Spinal cord (tissue), 10 donors: ENCODE results near the gene PIK3R5. TPM values are rescaled to one million over a fixed set of nuclear protein-coding genes. Genes with fewer than 3 reads are reported as not detected.
A peak's percentile ranks its signal among the peaks of the same experiment; 100 is the strongest.

Source experiments
- DNase-seq, 6 donors: peaks; one replicate each; pipeline versions ENCODE4 v3.0.0 to v3.0.0-alpha.2; 2013 to 2015; ENCODE audit warnings: low spot score in 6 of 6, low read depth in 4 of 6
- H3K27ac ChIP-seq: one replicate; pipeline ENCODE4 v1.5.1; 2013; ENCODE audit warnings: low read depth, low read length, control low read depth
- H3K27me3 ChIP-seq: one replicate; pipeline ENCODE4 v1.6.1; 2013; ENCODE audit warnings: low read length; ENCODE audit not compliant: control insufficient read depth, insufficient read depth
- H3K36me3 ChIP-seq: one replicate; pipeline ENCODE4 v1.6.1; 2013; ENCODE audit warnings: low read length; ENCODE audit not compliant: control insufficient read depth, insufficient read depth
- H3K4me1 ChIP-seq: one replicate; pipeline ENCODE4 v1.6.1; 2013; ENCODE audit warnings: low read length; ENCODE audit not compliant: control insufficient read depth, insufficient read depth
- H3K4me3 ChIP-seq: one replicate; pipeline ENCODE4 v1.5.1; 2013; ENCODE audit warnings: low read depth, low read length, control low read depth
- H3K9me3 ChIP-seq: one replicate; pipeline ENCODE4 v1.6.1; 2013; ENCODE audit warnings: low read length; ENCODE audit not compliant: control insufficient read depth, insufficient read depth
- WGBS: methylation state at CpG from one replicate; pipeline ENCODE4 v1.1.5; 2013; ENCODE audit warnings: missing lambda C conversion rate; ENCODE audit not compliant: insufficient coverage; 5-methylcytosine and 5-hydroxymethylcytosine counted together
- polyA plus RNA-seq, 2 donors: library from polyadenylated mRNA; unstranded; fragments of 120-200 nt; gene quantifications; one replicate each; pipeline ENCODE4 v1.2.1, GENCODE V29; 2013; ENCODE audit not compliant: insufficient read length in 2 of 2
- total RNA-seq, 2 donors: library from RNA; depleted of rRNA in 1 of 2; stranded (reverse); fragments of 120-200 nt in 1 of 2; fragments of >200 nt in 1 of 2; gene quantifications; one replicate each; pipeline versions ENCODE4 v1.2.3 to v1.2.4, GENCODE V29; 2013 to 2014
- donor health status: healthy.

The PIK3R5 gene
- total and polyA plus RNA-seq, 4 donors: 2.5 to 3.3 (median 2.7) TPM

DNA sequence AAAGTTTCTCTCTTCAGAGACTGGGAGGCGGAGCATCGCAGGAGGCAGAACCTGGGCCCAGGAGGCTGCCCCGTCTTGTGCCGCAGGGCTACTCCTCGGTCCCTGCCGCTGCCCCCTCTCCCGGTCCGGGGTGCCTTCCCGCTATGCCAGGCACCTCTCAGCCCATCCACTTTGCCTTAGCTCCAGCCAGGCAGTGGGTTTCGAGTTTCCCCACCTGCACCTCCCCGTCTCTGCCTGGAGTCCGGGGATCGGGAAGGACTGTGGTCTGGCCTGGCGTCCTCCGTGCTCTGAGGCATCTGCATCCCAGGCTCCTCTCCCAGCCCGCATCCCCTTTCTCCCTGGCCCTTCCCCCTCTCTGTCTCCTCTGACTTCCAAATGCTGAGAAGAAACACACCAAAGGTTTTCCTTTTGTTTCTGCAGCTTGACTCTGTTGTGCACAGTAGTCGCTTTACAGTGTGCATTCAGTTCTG, 71.3 kb downstream of the PIK3R5 start:
- WGBS: 50% methylated on average over 17 of the region's 17 CpGs
- no peaks in the 10 kb centered on the region for H3K27me3 ChIP-seq
- no peaks in the 10 kb centered on the region for H3K36me3 ChIP-seq
- no peaks in the 10 kb centered on the region for H3K9me3 ChIP-seq
- peaks cover 8% of the 10 kb centered on the region for H3K4me1 ChIP-seq
- H3K27ac ChIP-seq: no peak overlapping the region
- peak overlapping the region; percentile 9 for H3K4me3 ChIP-seq
- DNase-seq: peak in 1 of 6 donors; percentile 9

GRCh38 chr17:8893621-8894201, 71.8 kb downstream of the PIK3R5 start:
- no peak for DNase-seq
- 77% methylated on average over 14 of the region's 15 CpGs for WGBS

DNA sequence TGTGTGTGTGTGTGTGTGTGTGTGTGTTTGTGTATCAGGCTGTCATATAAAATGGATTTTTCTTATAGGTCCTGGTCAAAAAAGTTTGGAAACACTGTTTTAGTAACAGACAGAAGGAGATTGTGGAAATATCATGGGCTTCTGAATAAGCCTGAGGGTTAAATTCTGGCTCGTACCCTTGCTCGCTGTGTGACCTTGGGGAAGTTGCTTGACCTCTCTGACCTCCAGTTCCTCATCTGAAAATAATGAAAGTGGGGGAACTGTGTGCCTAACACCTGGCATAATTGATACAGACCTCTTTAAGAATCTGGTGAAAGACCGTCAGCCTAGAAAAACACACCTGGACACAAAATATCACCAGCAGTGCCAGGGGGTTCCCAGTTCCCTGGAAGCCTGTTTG, 72.4 kb downstream of the PIK3R5 start:
- no peak overlapping the region for H3K4me3 ChIP-seq
- H3K4me1 ChIP-seq: peaks cover 17% of the 10 kb centered on the region
- no peak for DNase-seq
- no CpG with 5 or more reads among the region's 3 CpGs for WGBS
- H3K9me3 ChIP-seq: no peaks in the 10 kb centered on the region
- H3K27me3 ChIP-seq: no peaks in the 10 kb centered on the region
- no peak overlapping the region for H3K27ac ChIP-seq
- H3K36me3 ChIP-seq: no peaks in the 10 kb centered on the region

More at GRCh38 chr17:8893621-8894201, 71.8 kb downstream of the PIK3R5 start:
- Histone ChIP-seq H3K27me3 (no peaks in the 10 kb centered on the region), H3K36me3 (no peaks in the 10 kb centered on the region), H3K27ac (no peak overlapping the region), H3K9me3 (no peaks in the 10 kb centered on the region), H3K4me1 (peaks cover 10% of the 10 kb centered on the region), H3K4me3 (no peak overlapping the region)

- no peaks in the 10 kb centered on the region for H3K27me3 ChIP-seq
- no peak overlapping the region for H3K27ac ChIP-seq
- H3K9me3 ChIP-seq: no peaks in the 10 kb centered on the region
- H3K4me1 ChIP-seq: peaks cover 17% of the 10 kb centered on the region
- no peak for DNase-seq
- no peaks in the 10 kb centered on the region for H3K36me3 ChIP-seq
- WGBS: no CpG with 5 or more reads among the region's 6 CpGs
- no peak overlapping the region for H3K4me3 ChIP-seq
Observed at GRCh38 chr17:8892338-8892690, 73.2 kb downstream of the PIK3R5 start.

DNA sequence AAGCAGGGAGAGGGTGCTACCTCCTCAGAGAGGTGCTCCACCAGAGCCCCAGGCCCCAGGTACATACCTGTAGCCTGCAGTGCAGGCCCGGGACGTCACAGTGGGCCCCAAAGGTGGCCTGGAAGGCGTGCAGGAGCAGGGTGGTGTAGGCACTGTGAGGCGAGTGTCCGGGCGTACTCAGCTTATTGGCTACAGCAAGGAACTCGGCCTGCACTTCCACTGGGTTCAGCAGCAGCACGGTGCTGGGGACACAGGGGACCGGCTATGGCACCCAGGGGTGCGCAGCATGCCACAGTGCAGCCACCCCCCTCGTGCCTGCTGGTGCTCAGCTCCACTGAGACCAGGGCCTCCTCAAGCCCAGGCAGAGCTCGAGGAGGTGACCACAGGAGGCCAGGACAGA, 74.8 kb downstream of the PIK3R5 start:
- 91% methylated on average over 12 of the region's 12 CpGs for WGBS
- H3K9me3 ChIP-seq: no peaks in the 10 kb centered on the region
- DNase-seq: no peak
- no peak overlapping the region for H3K4me3 ChIP-seq
- no peaks in the 10 kb centered on the region for H3K27me3 ChIP-seq
- H3K36me3 ChIP-seq: no peaks in the 10 kb centered on the region
- H3K4me1 ChIP-seq: peaks cover 17% of the 10 kb centered on the region
- no peak overlapping the region for H3K27ac ChIP-seq

DNA sequence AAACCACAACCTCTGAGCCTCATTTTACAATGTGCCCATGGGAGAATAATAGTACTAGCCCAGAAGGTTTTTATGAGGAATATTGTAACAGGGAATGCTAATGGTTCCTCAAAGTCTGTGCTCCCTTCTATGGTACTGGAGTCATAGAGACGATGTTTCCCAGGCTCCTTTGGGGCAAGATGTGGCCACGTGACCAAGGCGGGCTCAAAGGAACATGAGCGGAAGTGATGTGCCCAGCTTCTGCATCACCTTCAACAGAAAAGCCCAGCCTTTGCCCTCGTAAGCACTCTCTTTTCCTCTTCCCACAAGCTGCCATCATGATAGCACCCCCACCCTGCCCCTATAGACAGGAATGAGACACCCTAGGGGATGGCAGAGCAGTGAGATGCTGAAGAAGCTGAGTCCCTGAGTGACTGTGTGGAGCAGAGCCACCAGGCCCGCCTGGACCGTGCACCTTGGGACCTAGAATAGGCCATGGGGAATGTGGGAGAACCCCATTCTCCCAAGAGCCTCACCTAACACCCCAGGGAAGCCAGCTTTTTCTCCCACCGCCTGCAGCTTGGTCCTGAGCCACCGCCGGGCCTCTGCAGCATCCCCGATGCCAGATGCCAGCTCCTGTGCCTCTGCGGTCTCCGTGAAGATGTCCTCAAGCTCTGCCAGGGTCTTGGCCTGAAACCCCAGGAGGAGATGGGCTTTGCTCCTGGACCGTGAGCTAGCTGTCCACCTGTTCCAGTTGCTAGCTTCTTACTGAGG, 75.9 kb downstream of the PIK3R5 start:
- H3K27ac ChIP-seq: no peak overlapping the region
- H3K4me1 ChIP-seq: peaks cover 16% of the 10 kb centered on the region
- H3K36me3 ChIP-seq: no peaks in the 10 kb centered on the region
- H3K27me3 ChIP-seq: no peaks in the 10 kb centered on the region
- no peak for DNase-seq
- H3K9me3 ChIP-seq: no peaks in the 10 kb centered on the region
- 96% methylated on average over 13 of the region's 14 CpGs for WGBS
- no peak overlapping the region for H3K4me3 ChIP-seq

- 73% methylated on average over 8 of the region's 8 CpGs for WGBS
- Histone ChIP-seq H3K4me1 (peaks cover 9% of the 10 kb centered on the region), H3K9me3 (no peaks in the 10 kb centered on the region), H3K27ac (no peak overlapping the region), H3K27me3 (no peaks in the 10 kb centered on the region), H3K36me3 (no peaks in the 10 kb centered on the region), H3K4me3 (no peak overlapping the region)
- DNase-seq: no peak
Observed at GRCh38 chr17:8888704-8889302, 76.7 kb downstream of the PIK3R5 start.

GRCh38 chr17:8887834-8888703, 77.4 kb downstream of the PIK3R5 start:
- H3K27ac ChIP-seq: no peak overlapping the region
- peak in 3 of 6 donors; percentile 4 to 39 (median 27) for DNase-seq
- no peaks in the 10 kb centered on the region for H3K36me3 ChIP-seq
- peaks cover 9% of the 10 kb centered on the region for H3K4me1 ChIP-seq
- H3K4me3 ChIP-seq: no peak overlapping the region
- H3K9me3 ChIP-seq: no peaks in the 10 kb centered on the region
- 66% methylated on average over 35 of the region's 39 CpGs for WGBS
- no peaks in the 10 kb centered on the region for H3K27me3 ChIP-seq

GRCh38 chr17:8887301-8887700, 78.2 kb downstream of the PIK3R5 start:
- H3K27me3 ChIP-seq: no peaks in the 10 kb centered on the region
- DNase-seq: no peak
- 98% methylated on average over 11 of the region's 11 CpGs for WGBS
- H3K4me3 ChIP-seq: no peak overlapping the region
- no peaks in the 10 kb centered on the region for H3K9me3 ChIP-seq
- no peaks in the 10 kb centered on the region for H3K36me3 ChIP-seq
- H3K4me1 ChIP-seq: peaks cover 9% of the 10 kb centered on the region
- H3K27ac ChIP-seq: no peak overlapping the region
